Measurements from ENCODE around the gene HSPA12B.

GRCh38 chr20:3749087-3749688 is 16.7 kb downstream of the HSPA12B start:
- TF ChIP-seq POLR2AphosphoS5 (IDR thresholded peaks at IDR 0.05) (no peak), POLR2A (IDR thresholded peaks at IDR 0.05) (no peak), CTCF (IDR thresholded peaks at IDR 0.05) (no peak)
